ENCODE data around the gene CHD3. TPM values are rescaled to one million over a fixed set of nuclear protein-coding genes. Genes with fewer than 3 reads are reported as not detected.

The CHD3 gene
- polyA plus RNA-seq, 1 of the 3 experiments (the other 2 are of a cell fraction) = 56.2 TPM

GRCh38 chr17:7915611-7916384 is 27.2 kb downstream of the CHD3 start, which contains the start of gene RNF227:
RNF227 (minus strand) TSS chr17:7916289; CDS start chr17:7916195, 94 bp downstream.
- Histone ChIP-seq H3K79me2 (ENCODE audit: insufficient read depth) (no peaks in the 10 kb centered on the region), H3K27me3 (ENCODE audit: insufficient read depth) (no peaks in the 10 kb centered on the region), H3K4me1 (ENCODE audit: control insufficient read depth in 1 of 2, insufficient read depth in 2 of 2, low read depth in 1 of 2, low read length in 1 of 2) (peaks cover 14 to 18% of the 10 kb centered on the region in 2 experiments; a peak in 2 of 4 replicates), H4K20me1 (ENCODE audit: insufficient read depth) (no peaks in the 10 kb centered on the region), H3K9me3 (no peaks in the 10 kb centered on the region), H3K4me3 (ENCODE audit: low read depth in 2 of 2, low read length in 1 of 2) (peak within 1 kb of the TSS; percentile 57 to 62), H2AFZ (ENCODE audit: low read depth) (peak within 1 kb of the TSS; percentile 83), H3F3A (replicated peaks; ENCODE audit: insufficient read depth) (peaks cover 38% of the 10 kb centered on the region), H3K4me2 (peak within 1 kb of the TSS; percentile 90), H3K9me2 (no peaks in the 10 kb centered on the region), H3K9ac (peak within 1 kb of the TSS; percentile 57), H3K27ac (ENCODE audit: low read depth in 2 of 2, low read length in 1 of 2) (peak within 1 kb of the TSS; percentile 60 to 90), H3K36me3 (replicated peaks in 1 of 2; ENCODE audit: control insufficient read depth in 1 of 2, insufficient read depth in 2 of 2, low read length in 1 of 2) (peaks cover 3 to 15% of the 10 kb centered on the region in 2 experiments)
- TF ChIP-seq SIN3A (IDR thresholded peaks at IDR 0.05; ENCODE audit: borderline replicate concordance, low read depth, low read length) (peak; percentile 63; the same call in 1 of the 2 replicates), FOSL2 (IDR thresholded peaks at IDR 0.05; ENCODE audit: borderline replicate concordance, low read depth) (no peak), MAX (IDR thresholded peaks at IDR 0.05; ENCODE audit: low read depth) (peak; percentile 100), IRF3 (IDR thresholded peaks at IDR 0.05; ENCODE audit: low read depth, low read length) (no peak), MEF2A (IDR thresholded peaks at IDR 0.05; ENCODE audit: borderline replicate concordance, low read depth) (no peak), CHD2 (IDR thresholded peaks at IDR 0.05; ENCODE audit: low read length, partially characterized antibody) (peak; percentile 73), RAD21 (IDR thresholded peaks at IDR 0.05; ENCODE audit: low read length) (peak; percentile 11; the same call in 1 of the 2 replicates), MXI1 (IDR thresholded peaks at IDR 0.05; ENCODE audit: low read depth, low read length) (peak; percentile 79), USF1 (IDR thresholded peaks at IDR 0.05; ENCODE audit: borderline replicate concordance, low read depth) (peak; percentile 94), NRF1 (IDR thresholded peaks at IDR 0.05; ENCODE audit: low read depth, low read length) (peak; percentile 84), NFIC (IDR thresholded peaks at IDR 0.05; ENCODE audit: borderline replicate concordance) (peak; percentile 75), POLR2AphosphoS5 (IDR thresholded peaks at IDR 0.05; ENCODE audit: low read depth, low read length) (peak; percentile 40; the same call in 1 of the 2 replicates)
- TF ChIP-seq, protein P1, sequence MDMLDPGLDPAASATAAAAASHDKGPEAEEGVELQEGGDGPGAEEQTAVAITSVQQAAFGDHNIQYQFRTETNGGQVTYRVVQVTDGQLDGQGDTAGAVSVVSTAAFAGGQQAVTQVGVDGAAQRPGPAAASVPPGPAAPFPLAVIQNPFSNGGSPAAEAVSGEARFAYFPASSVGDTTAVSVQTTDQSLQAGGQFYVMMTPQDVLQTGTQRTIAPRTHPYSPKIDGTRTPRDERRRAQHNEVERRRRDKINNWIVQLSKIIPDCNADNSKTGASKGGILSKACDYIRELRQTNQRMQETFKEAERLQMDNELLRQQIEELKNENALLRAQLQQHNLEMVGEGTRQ (IDR thresholded peaks at IDR 0.05; ENCODE audit: borderline replicate concordance, low read depth, low read length) = peak; percentile 84
- peak; percentile 93 for DNase-seq
- ChIA-PET CTCF (interaction anchor here (0.6 to 5.7 kb wide), 21 partner anchors 13 to 781 kb away, joined by 3 to 65 read pairs (median 4); partner anchors contain the start of genes ALOX15B, CHD3, CNTROB and KCNAB3), POLR2A (interaction anchor here (0.7 to 1.9 kb wide), 8 partner anchors 11 to 140 kb away, joined by 3 to 8 read pairs (median 3); partner anchors contain the start of genes CNTROB, NAA38 and TRAPPC1)
- 2% methylated on average over 57 of the region's 100 CpGs for WGBS (ENCODE audit: low lambda C conversion rate)

All from SK-N-SH (cell line).